Measurements from ENCODE around the gene PTPRM. TPM values are rescaled to one million over a fixed set of nuclear protein-coding genes. Genes with fewer than 3 reads are reported as not detected.

PTPRM gene
- total RNA-seq, 1 donor from 2014 or later: 42.1 TPM

GRCh38 chr18:8242151-8242696, 675.1 kb downstream of the PTPRM start:
- Histone ChIP-seq H3K36me3 (ENCODE audit: control insufficient read depth, insufficient read depth, low read length) (no peaks in the 10 kb centered on the region), H3K27me3 (ENCODE audit: control insufficient read depth, insufficient read depth, low read length) (no peaks in the 10 kb centered on the region), H3K4me3 (ENCODE audit: low read depth, low read length) (no peak overlapping the region)
- FAIRE-seq: no peak
- DNase-seq (ENCODE audit: low read depth): no peak
- TF ChIP-seq, protein P1, sequence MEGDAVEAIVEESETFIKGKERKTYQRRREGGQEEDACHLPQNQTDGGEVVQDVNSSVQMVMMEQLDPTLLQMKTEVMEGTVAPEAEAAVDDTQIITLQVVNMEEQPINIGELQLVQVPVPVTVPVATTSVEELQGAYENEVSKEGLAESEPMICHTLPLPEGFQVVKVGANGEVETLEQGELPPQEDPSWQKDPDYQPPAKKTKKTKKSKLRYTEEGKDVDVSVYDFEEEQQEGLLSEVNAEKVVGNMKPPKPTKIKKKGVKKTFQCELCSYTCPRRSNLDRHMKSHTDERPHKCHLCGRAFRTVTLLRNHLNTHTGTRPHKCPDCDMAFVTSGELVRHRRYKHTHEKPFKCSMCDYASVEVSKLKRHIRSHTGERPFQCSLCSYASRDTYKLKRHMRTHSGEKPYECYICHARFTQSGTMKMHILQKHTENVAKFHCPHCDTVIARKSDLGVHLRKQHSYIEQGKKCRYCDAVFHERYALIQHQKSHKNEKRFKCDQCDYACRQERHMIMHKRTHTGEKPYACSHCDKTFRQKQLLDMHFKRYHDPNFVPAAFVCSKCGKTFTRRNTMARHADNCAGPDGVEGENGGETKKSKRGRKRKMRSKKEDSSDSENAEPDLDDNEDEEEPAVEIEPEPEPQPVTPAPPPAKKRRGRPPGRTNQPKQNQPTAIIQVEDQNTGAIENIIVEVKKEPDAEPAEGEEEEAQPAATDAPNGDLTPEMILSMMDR (IDR thresholded peaks at IDR 0.05; ENCODE audit: insufficient read depth, low read length, severe bottlenecking): no peak

- Histone ChIP-seq H3K4me3 (ENCODE audit: low read depth, low read length) (no peak overlapping the region), H3K27me3 (ENCODE audit: control insufficient read depth, insufficient read depth, low read length) (no peaks in the 10 kb centered on the region), H3K36me3 (ENCODE audit: control insufficient read depth, insufficient read depth, low read length) (no peaks in the 10 kb centered on the region)
- FAIRE-seq (no peak), DNase-seq (ENCODE audit: low read depth) (no peak)
- TF ChIP-seq, protein P1 (IDR thresholded peaks at IDR 0.05; ENCODE audit: insufficient read depth, low read length, severe bottlenecking): no peak
Observed at GRCh38 chr18:8247700-8248099, 680.6 kb downstream of the PTPRM start.

DNA sequence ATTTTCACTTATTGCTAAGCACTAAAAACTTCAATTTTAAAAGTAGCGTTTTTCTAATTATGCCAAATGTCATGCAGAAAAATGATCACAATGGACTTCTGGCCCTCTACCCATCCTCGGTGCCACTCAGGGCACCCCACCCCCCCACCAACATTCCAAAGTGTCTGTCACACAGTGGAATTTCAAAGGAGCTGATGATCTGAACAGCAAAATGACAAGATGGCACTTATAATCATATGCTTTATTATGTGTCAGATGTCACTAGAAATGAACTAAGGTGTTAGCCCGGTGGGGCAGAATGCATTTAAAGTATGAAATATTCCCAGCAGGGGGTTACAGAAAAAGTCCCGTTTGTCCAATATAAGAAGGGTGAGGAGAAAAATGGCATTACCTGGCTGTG, 681.5 kb downstream of the PTPRM start:
- FAIRE-seq (no peak), DNase-seq (ENCODE audit: low read depth) (no peak)
- Histone ChIP-seq H3K4me3 (ENCODE audit: low read depth, low read length) (no peak overlapping the region), H3K36me3 (ENCODE audit: control insufficient read depth, insufficient read depth, low read length) (peaks cover 1% of the 10 kb centered on the region), H3K27me3 (ENCODE audit: control insufficient read depth, insufficient read depth, low read length) (no peaks in the 10 kb centered on the region)
- TF ChIP-seq, protein P1 (IDR thresholded peaks at IDR 0.05; ENCODE audit: insufficient read depth, low read length, severe bottlenecking): no peak

DNA sequence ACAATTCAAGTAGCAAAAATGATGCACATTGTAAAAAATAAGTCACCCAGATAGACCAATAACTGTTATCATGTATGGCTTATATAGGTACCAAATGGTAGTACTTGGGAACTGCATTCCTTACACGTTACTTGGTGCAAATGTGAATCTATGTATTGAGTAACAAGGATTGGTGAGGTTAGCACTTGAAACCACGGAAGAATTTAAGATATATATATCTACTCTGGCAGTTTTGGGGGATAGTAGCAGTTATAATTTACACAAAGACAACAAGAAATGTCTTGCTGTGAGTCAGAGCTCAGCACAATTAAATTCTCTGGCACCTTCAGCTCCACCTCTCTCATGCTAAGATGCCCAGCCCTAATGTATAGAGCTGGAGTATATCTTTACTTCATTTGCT, 682.7 kb downstream of the PTPRM start:
- no peak for DNase-seq (ENCODE audit: low read depth)
- Histone ChIP-seq H3K4me3 (ENCODE audit: low read depth, low read length) (no peak overlapping the region), H3K27me3 (ENCODE audit: control insufficient read depth, insufficient read depth, low read length) (no peaks in the 10 kb centered on the region), H3K36me3 (ENCODE audit: control insufficient read depth, insufficient read depth, low read length) (peaks cover 1% of the 10 kb centered on the region)
- TF ChIP-seq, protein P1 (IDR thresholded peaks at IDR 0.05; ENCODE audit: insufficient read depth, low read length, severe bottlenecking): no peak
- FAIRE-seq: no peak

DNA sequence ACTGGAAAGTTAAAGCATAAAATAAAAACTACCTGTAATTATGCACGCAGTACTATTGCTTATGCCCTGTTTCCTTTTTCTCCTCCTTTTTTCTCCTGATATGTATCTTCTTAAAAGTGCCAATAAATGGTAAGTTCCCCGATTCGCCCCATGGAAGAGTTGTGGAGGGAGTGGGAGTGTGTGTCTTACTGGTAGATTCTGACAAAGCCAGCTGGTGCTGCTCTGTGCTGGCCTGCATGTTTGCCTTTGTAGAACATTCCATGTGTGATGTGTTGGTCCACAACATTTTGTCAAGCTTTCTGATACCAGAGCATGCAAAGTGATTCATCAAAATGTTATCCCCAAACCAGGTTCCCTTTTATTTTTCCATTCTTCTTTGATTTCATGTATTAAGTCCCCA, 685.3 kb downstream of the PTPRM start:
- Histone ChIP-seq H3K36me3 (ENCODE audit: control insufficient read depth, insufficient read depth, low read length) (peaks cover 1% of the 10 kb centered on the region), H3K27me3 (ENCODE audit: control insufficient read depth, insufficient read depth, low read length) (no peaks in the 10 kb centered on the region), H3K4me3 (ENCODE audit: low read depth, low read length) (no peak overlapping the region)
- DNase-seq (ENCODE audit: low read depth) (no peak), FAIRE-seq (no peak)
- TF ChIP-seq, protein P1 (IDR thresholded peaks at IDR 0.05; ENCODE audit: insufficient read depth, low read length, severe bottlenecking): no peak

DNA sequence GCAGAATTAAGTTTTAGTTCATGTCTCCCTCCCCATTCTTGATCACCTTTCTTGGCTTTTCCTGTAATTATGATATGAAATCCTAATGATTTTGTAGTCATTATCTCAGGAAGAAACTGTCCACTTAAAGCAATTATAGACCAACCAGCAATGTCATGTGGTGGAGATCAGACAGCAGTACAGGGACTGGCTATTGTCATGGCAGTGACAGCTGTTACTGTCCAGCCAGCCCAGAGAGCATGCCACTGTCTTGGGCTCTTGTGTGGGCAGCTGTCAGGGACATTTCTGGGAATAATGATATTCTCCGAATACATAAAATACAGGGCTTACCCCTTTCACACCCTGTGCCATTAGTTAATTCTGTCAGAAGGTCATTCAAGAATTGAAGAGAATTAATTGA, 686.8 kb downstream of the PTPRM start:
- TF ChIP-seq, protein P1 (IDR thresholded peaks at IDR 0.05; ENCODE audit: insufficient read depth, low read length, severe bottlenecking): no peak
- no peaks in the 10 kb centered on the region for H3K27me3 ChIP-seq (ENCODE audit: control insufficient read depth, insufficient read depth, low read length)
- peaks cover 3% of the 10 kb centered on the region for H3K36me3 ChIP-seq (ENCODE audit: control insufficient read depth, insufficient read depth, low read length)
- no peak overlapping the region for H3K4me3 ChIP-seq (ENCODE audit: low read depth, low read length)
- no peak for DNase-seq (ENCODE audit: low read depth)
- no peak for FAIRE-seq

All from bronchial epithelial cell (primary cell).